K562 (cell line): ENCODE data around the gene ACAT1. TPM values are rescaled to one million over a fixed set of nuclear protein-coding genes. Genes with fewer than 3 reads are reported as not detected.

ENCODE experiments used
- ATAC-seq: fragments of 200-7000 bp; cut with Tn5 transposase; 3 replicates; pipeline ENCODE4 v1.9.1; 2020; ENCODE audit warnings: moderate library complexity
- BruUV-seq: library from RNA; stranded (reverse); fragments of 400-500 nt; replicated peaks from 2 replicates; lab custom pipeline; 2021; lab: Mats Ljungman, UMichigan
- CTCF ChIA-PET: fragments of 300-600 bp; formaldehyde crosslinking; extraction: SDS; loops from one replicate; lab custom pipeline; 2021; ENCODE audit warnings: low intra/inter-chr PET ratio; lab: Yijun Ruan, JAX
- POLR2A ChIA-PET: fragments of 300-600, 350-650 bp; sonication (Branson Sonifier 250); formaldehyde crosslinking; extraction: SDS; loops from one replicate; lab custom pipeline; 2021; ENCODE audit warnings: antibody characterized with exemption, inconsistent platforms; lab: Yijun Ruan, JAX
- DNase-seq, 4 experiments: peaks; one replicate each; pipeline versions ENCODE4 v3.0.0 to v3.0.0-alpha.2; 2011 to 2018; ENCODE audit warnings: low spot score in 3 of 4, mixed read lengths in 3 of 4; ENCODE audit errors: extremely low read depth in 1 of 4
- FAIRE-seq: peaks from 2 replicates; lab custom pipeline; 2011; peaks lifted over from hg19 to GRCh38; lab: Jason Lieb, UNC
- H2AFZ ChIP-seq: 2 replicates; pipeline ENCODE4 v1.6.0; 2011; ENCODE audit warnings: low read depth, low read length, control low read depth, inconsistent platforms
- H3K27ac ChIP-seq: fragments of 200-600 bp; 3 replicates; pipeline ENCODE4 v1.8.0; 2011; ENCODE audit warnings: low read depth, mild to moderate bottlenecking, control low read depth, inconsistent platforms, low read length, moderate library complexity, mixed read lengths; ENCODE audit errors: extremely low read depth
- H3K27me3 ChIP-seq, 2 experiments: fragments of 300-600 bp in 1 of 2; 2 replicates in 1 of 2; 3 replicates in 1 of 2; pipeline versions ENCODE4 v1.6.0 to v1.8.0; 2011; ENCODE audit warnings: inconsistent platforms in 2 of 2, low read length in 2 of 2, mild to moderate bottlenecking in 1 of 2, mixed read lengths in 1 of 2, moderate library complexity in 1 of 2; ENCODE audit not compliant: control insufficient read depth in 2 of 2, insufficient read depth in 2 of 2
- H3K36me3 ChIP-seq: fragments of 300-600 bp; 3 replicates; pipeline ENCODE4 v1.8.0; 2011; ENCODE audit warnings: mild to moderate bottlenecking, low read length, inconsistent platforms; ENCODE audit not compliant: control insufficient read depth, insufficient read depth
- H3K4me1 ChIP-seq, 2 experiments: fragments of 200-600 bp in 1 of 2; replicated peaks in 1 of 2; 2 replicates in 1 of 2; 3 replicates in 1 of 2; pipeline versions ENCODE4 v1.5.1 to v1.8.0; 2011; ENCODE audit warnings: inconsistent platforms in 2 of 2, low read length in 2 of 2, mild to moderate bottlenecking in 1 of 2, mixed read lengths in 1 of 2, moderate library complexity in 1 of 2; ENCODE audit not compliant: control insufficient read depth in 2 of 2, insufficient read depth in 2 of 2
- H3K4me2 ChIP-seq: 2 replicates; pipeline ENCODE4 v1.6.1; 2011; ENCODE audit warnings: low read length, control low read depth, inconsistent platforms, mixed read lengths; ENCODE audit not compliant: insufficient read depth
- H3K4me3 ChIP-seq: fragments of 200-600 bp; sonication (generic), shearing (Covaris generic); 2 replicates; pipeline ENCODE4 v1.5.1; 2016; ENCODE audit warnings: control low read depth, inconsistent platforms
- H3K79me2 ChIP-seq: fragments of 200-600 bp; 3 replicates; pipeline ENCODE4 v1.8.0; 2011; ENCODE audit warnings: low read length, inconsistent platforms; ENCODE audit not compliant: control insufficient read depth, insufficient read depth
- H3K9ac ChIP-seq, 2 experiments: 2 replicates each; pipeline versions ENCODE4 v1.6.0 to v1.6.1; 2011; ENCODE audit warnings: low read depth in 2 of 2, low read length in 2 of 2, control low read depth in 1 of 2, inconsistent platforms in 1 of 2, mild to moderate bottlenecking in 1 of 2, mixed read lengths in 1 of 2; ENCODE audit not compliant: insufficient read depth in 1 of 2
- H3K9me1 ChIP-seq: one replicate; pipeline ENCODE4 v1.6.0; 2011; ENCODE audit warnings: inconsistent platforms, mild to moderate bottlenecking, low read length, moderate library complexity; ENCODE audit not compliant: control insufficient read depth, insufficient read depth
- H3K9me3 ChIP-seq: replicated peaks from 2 replicates; pipeline ENCODE4 v1.5.1; 2011; ENCODE audit warnings: low read depth, low read length, inconsistent platforms; ENCODE audit not compliant: control insufficient read depth, insufficient read depth
- H4K20me1 ChIP-seq: replicated peaks from 2 replicates; pipeline ENCODE4 v1.6.1; 2011; ENCODE audit warnings: low read length, inconsistent platforms, mixed read lengths; ENCODE audit not compliant: control insufficient read depth, insufficient read depth
- PTRF ChIP-seq: fragments of 450-650 bp; IDR thresholded peaks from 2 replicates; pipeline ENCODE4 v1.6.1; 2016; ENCODE audit warnings: mild to moderate bottlenecking, missing genetic modification characterization, missing compliant biosample characterization
- YY1 ChIP-seq, 3 experiments: IDR thresholded peaks; 2 replicates each; pipeline ENCODE4 v1.6.1; 2011; ENCODE audit warnings: low read length in 2 of 3, mild to moderate bottlenecking in 2 of 3, moderate library complexity in 2 of 3, borderline replicate concordance in 1 of 3, control low read depth in 1 of 3, low read depth in 1 of 3; ENCODE audit not compliant: insufficient read depth in 3 of 3, insufficient replicate concordance in 2 of 3, control insufficient read depth in 1 of 3, insufficient read length in 1 of 3; ENCODE audit errors: extremely low read depth in 1 of 3
- ZKSCAN8 ChIP-seq: fragments of 200-800 bp; sonication (Bioruptor generic); IDR thresholded peaks from 2 replicates; pipeline ENCODE4 v1.6.1; 2016; ENCODE audit warnings: missing genetic modification characterization, missing compliant biosample characterization
- in situ Hi-C: fragments of 300-500 bp; cut with MboI; formaldehyde crosslinking; loops from 4 replicates; pipeline ENCODE4 v1.15.0; 2018; ENCODE audit warnings: inconsistent platforms, mixed read lengths
- intact Hi-C: fragments of 100-400 bp; cut with micrococcal nuclease; formaldehyde crosslinking; loops from 2 replicates; pipeline ENCODE4 v1.14.2; 2022
- polyA plus RNA-seq, 8 experiments: library from polyadenylated mRNA; depleted of rRNA in 4 of 8; stranded (reverse) in 5 of 8; unstranded in 3 of 8; fragments of >200 nt; fragmentation: Nextera tagmentation in 2 of 8; fragmentation: Illumina TruSeq in 1 of 8; extraction: Ambion mirVana in 2 of 8; extraction: Trizol in 1 of 8; gene quantifications; 2 replicates each; pipeline versions ENCODE4 v1.2.1 to v1.2.3, GENCODE V29; 2011 to 2014; ENCODE audit warnings: inconsistent platforms in 1 of 8, missing spikeins in 1 of 8
- total RNA-seq, 7 experiments: library from RNA; depleted of rRNA in 6 of 7; stranded (reverse); fragments of >200 nt in 6 of 7; fragmentation: Illumina TruSeq in 2 of 7; extraction: Trizol in 2 of 7; gene quantifications; 2 replicates each; pipeline versions ENCODE4 v1.2.1 to v1.2.3, GENCODE V29; 2011 to 2021; ENCODE audit warnings: low replicate concordance in 1 of 7
- TF ChIP-seq, protein P1 (sequence below): fragments of 250-450 bp; sonication (Bioruptor Pico); IDR thresholded peaks from 2 replicates; pipeline ENCODE4 v1.8.0; 2022; ENCODE audit warnings: moderate library complexity, mild to moderate bottlenecking, inconsistent platforms
- TF ChIP-seq, protein P2 (sequence below): fragments of 450-650 bp; formaldehyde crosslinking; IDR thresholded peaks from 2 replicates; pipeline ENCODE4 v1.4.0; 2020; ENCODE audit warnings: mild to moderate bottlenecking, moderate library complexity
- TF ChIP-seq, protein P3 (sequence below): IDR thresholded peaks from 2 replicates; pipeline ENCODE4 v1.6.1; 2016; ENCODE audit warnings: missing genetic modification characterization, missing compliant biosample characterization

Gene ACAT1
- total and polyA plus RNA-seq, 9 of the 15 experiments (the other 6 are each of a cell fraction or from before 2014, with no cell fraction given) = 65.1 to 204 (median 104) TPM

GRCh38 chr11:108167624-108168023 lies 46.3 kb downstream of the ACAT1 start:
- POLR2A ChIA-PET = no interaction called here
- no peak overlapping the region for H3K9ac ChIP-seq
- FAIRE-seq (no peak), ATAC-seq (no peak), DNase-seq (no peak)
- H4K20me1 ChIP-seq = no peaks in the 10 kb centered on the region
- H3K36me3 ChIP-seq = peaks cover 84% of the 10 kb centered on the region
- no peaks in the 10 kb centered on the region for H3K27me3 ChIP-seq
- H3K4me2 ChIP-seq = no peak overlapping the region
- TF ChIP-seq, protein P1, sequence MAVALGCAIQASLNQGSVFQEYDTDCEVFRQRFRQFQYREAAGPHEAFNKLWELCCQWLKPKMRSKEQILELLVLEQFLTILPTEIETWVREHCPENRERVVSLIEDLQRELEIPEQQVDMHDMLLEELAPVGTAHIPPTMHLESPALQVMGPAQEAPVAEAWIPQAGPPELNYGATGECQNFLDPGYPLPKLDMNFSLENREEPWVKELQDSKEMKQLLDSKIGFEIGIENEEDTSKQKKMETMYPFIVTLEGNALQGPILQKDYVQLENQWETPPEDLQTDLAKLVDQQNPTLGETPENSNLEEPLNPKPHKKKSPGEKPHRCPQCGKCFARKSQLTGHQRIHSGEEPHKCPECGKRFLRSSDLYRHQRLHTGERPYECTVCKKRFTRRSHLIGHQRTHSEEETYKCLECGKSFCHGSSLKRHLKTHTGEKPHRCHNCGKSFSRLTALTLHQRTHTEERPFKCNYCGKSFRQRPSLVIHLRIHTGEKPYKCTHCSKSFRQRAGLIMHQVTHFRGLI = no peak
- TF ChIP-seq, protein P2, sequence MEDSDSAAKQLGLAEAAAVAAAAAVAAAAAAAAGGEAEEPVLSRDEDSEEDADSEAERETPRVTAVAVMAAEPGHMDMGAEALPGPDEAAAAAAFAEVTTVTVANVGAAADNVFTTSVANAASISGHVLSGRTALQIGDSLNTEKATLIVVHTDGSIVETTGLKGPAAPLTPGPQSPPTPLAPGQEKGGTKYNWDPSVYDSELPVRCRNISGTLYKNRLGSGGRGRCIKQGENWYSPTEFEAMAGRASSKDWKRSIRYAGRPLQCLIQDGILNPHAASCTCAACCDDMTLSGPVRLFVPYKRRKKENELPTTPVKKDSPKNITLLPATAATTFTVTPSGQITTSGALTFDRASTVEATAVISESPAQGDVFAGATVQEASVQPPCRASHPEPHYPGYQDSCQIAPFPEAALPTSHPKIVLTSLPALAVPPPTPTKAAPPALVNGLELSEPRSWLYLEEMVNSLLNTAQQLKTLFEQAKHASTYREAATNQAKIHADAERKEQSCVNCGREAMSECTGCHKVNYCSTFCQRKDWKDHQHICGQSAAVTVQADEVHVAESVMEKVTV (CRISPR knock-in tag) = no peak
- no peak for TF ChIP-seq PTRF (tag)
- TF ChIP-seq ZKSCAN8 (CRISPR knock-in tag) = no peak
- TF ChIP-seq, protein P3, sequence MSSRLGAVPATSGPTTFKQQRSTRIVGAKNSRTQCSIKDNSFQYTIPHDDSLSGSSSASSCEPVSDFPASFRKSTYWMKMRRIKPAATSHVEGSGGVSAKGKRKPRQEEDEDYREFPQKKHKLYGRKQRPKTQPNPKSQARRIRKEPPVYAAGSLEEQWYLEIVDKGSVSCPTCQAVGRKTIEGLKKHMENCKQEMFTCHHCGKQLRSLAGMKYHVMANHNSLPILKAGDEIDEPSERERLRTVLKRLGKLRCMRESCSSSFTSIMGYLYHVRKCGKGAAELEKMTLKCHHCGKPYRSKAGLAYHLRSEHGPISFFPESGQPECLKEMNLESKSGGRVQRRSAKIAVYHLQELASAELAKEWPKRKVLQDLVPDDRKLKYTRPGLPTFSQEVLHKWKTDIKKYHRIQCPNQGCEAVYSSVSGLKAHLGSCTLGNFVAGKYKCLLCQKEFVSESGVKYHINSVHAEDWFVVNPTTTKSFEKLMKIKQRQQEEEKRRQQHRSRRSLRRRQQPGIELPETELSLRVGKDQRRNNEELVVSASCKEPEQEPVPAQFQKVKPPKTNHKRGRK (tag) = no peak
- TF ChIP-seq YY1 (IDR thresholded peaks at IDR 0.05; ENCODE audit: borderline replicate concordance in 1 of 3, control insufficient read depth in 1 of 3, extremely low read depth in 1 of 3, insufficient read depth in 3 of 3, insufficient read length in 1 of 3, insufficient replicate concordance in 2 of 3, low read depth in 1 of 3, low read length in 2 of 3) = no peak
- intact Hi-C loops (no loop called here), in situ Hi-C loops (no loop called here)
- no peaks in the 10 kb centered on the region for H3K4me1 ChIP-seq
- no peak overlapping the region for H3K4me3 ChIP-seq
- no peaks in the 10 kb centered on the region for H3K79me2 ChIP-seq
- BruUV-seq = no TSS peak
- no peak overlapping the region for H3K27ac ChIP-seq
- no peak overlapping the region for H2AFZ ChIP-seq
- CTCF ChIA-PET = no interaction called here
- no peaks in the 10 kb centered on the region for H3K9me3 ChIP-seq
- H3K9me1 ChIP-seq = no peaks in the 10 kb centered on the region
